ENCODE data around the gene SMIM9. TPM values are rescaled to one million over a fixed set of nuclear protein-coding genes. Genes with fewer than 3 reads are reported as not detected.
A peak's percentile ranks its signal among the peaks of the same experiment; 100 is the strongest.

SMIM9 gene
- total RNA-seq, 1 experiment from 2014 or later: not detected

- Histone ChIP-seq H3K27ac (ENCODE audit: low read length) (no peak overlapping the region), H3K9me3 (ENCODE audit: control insufficient read depth, insufficient read depth, low read depth, low read length) (peaks cover 5% of the 10 kb centered on the region; the same call in 1 of the 2 replicates), H3K27me3 (ENCODE audit: control insufficient read depth, insufficient read depth, low read length) (no peaks in the 10 kb centered on the region), H3K36me3 (ENCODE audit: control insufficient read depth, insufficient read depth, low read length) (no peaks in the 10 kb centered on the region), H3K4me3 (ENCODE audit: low read depth in 2 of 2, low read length in 2 of 2) (no peak overlapping the region), H3K4me1 (ENCODE audit: control insufficient read depth, insufficient read depth, low read length) (no peaks in the 10 kb centered on the region)
- ChIA-PET POLR2A (no interaction called here), CTCF (interaction anchor here (1.3 kb wide), 1 partner anchor 92 kb away, joined by 4 read pairs; no protein-coding TSS in a partner anchor)
- intact Hi-C loops (cut with micrococcal nuclease; ENCODE audit: unreplicated experiment): loop anchor here (10.0 kb wide), 1 partner anchor 86 kb away; the partner anchor contains the start of gene GAB3
- ATAC-seq (peak; percentile 85), DNase-seq (ENCODE audit: low read depth, low spot score) (peak; percentile 48)
- TF ChIP-seq CTCF (IDR thresholded peaks at IDR 0.05) (peak; percentile 56; the same call in 1 of the 2 replicates), POLR2AphosphoS5 (IDR thresholded peaks at IDR 0.05; ENCODE audit: low read depth, low read length) (no peak), SIN3A (IDR thresholded peaks at IDR 0.05; ENCODE audit: borderline replicate concordance, insufficient read depth, low read depth, low read length) (no peak)
- in situ Hi-C loops (cut with HindIII; ENCODE audit: low pct_unique_long_range_greater_than_20kb, low sequenced_read_pairs): loop anchor here (25.0 kb wide), 1 partner anchor 179 kb away; the partner anchor contains the start of gene CTAG2
- no TSS peak for BruUV-seq (replicated peaks)
Measured at GRCh38 chrX:154840856-154841255, 6.4 kb upstream of the SMIM9 start.

- ChIA-PET CTCF (no interaction called here), POLR2A (no interaction called here)
- Histone ChIP-seq H3K4me1 (ENCODE audit: control insufficient read depth, insufficient read depth, low read length) (no peaks in the 10 kb centered on the region), H3K27ac (ENCODE audit: low read length) (no peak overlapping the region), H3K36me3 (ENCODE audit: control insufficient read depth, insufficient read depth, low read length) (no peaks in the 10 kb centered on the region), H3K27me3 (ENCODE audit: control insufficient read depth, insufficient read depth, low read length) (no peaks in the 10 kb centered on the region), H3K9me3 (ENCODE audit: control insufficient read depth, insufficient read depth, low read depth, low read length) (peaks cover 5% of the 10 kb centered on the region; the same call in 1 of the 2 replicates), H3K4me3 (ENCODE audit: low read depth in 2 of 2, low read length in 2 of 2) (no peak overlapping the region)
- BruUV-seq (replicated peaks): TSS peak; percentile 69
- TF ChIP-seq TCF7L2 (IDR thresholded peaks at IDR 0.05; ENCODE audit: low read depth, low read length) (no peak), POLR2AphosphoS5 (IDR thresholded peaks at IDR 0.05; ENCODE audit: low read depth, low read length) (no peak), REST (IDR thresholded peaks at IDR 0.05; ENCODE audit: insufficient read depth in 1 of 2, low read depth in 2 of 2, low read length in 1 of 2) (no peak), CTCF (IDR thresholded peaks at IDR 0.05) (no peak), SIN3A (IDR thresholded peaks at IDR 0.05; ENCODE audit: borderline replicate concordance, insufficient read depth, low read depth, low read length) (no peak)
- intact Hi-C loops (cut with micrococcal nuclease; ENCODE audit: unreplicated experiment) (no loop called here), in situ Hi-C loops (cut with HindIII; ENCODE audit: low pct_unique_long_range_greater_than_20kb, low sequenced_read_pairs) (loop anchor here (25.0 kb wide), 1 partner anchor 174 kb away; the partner anchor contains the start of gene CTAG2)
- no peak for ATAC-seq
- DNase-seq (ENCODE audit: low read depth, low spot score): no peak
Measured at GRCh38 chrX:154836163-154836562, 1.7 kb upstream of the SMIM9 start.
